NCI-H1092 treated with DMSO at 0.1 percent for 48 hours (cell line): ENCODE data around the gene VAT1L.

Experiments
- DNase-seq: peaks from one replicate; lab custom pipeline; 2025; lab: John Stamatoyannopoulos, UW

Gene VAT1L, protein sequence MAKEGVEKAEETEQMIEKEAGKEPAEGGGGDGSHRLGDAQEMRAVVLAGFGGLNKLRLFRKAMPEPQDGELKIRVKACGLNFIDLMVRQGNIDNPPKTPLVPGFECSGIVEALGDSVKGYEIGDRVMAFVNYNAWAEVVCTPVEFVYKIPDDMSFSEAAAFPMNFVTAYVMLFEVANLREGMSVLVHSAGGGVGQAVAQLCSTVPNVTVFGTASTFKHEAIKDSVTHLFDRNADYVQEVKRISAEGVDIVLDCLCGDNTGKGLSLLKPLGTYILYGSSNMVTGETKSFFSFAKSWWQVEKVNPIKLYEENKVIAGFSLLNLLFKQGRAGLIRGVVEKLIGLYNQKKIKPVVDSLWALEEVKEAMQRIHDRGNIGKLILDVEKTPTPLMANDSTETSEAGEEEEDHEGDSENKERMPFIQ

DNA sequence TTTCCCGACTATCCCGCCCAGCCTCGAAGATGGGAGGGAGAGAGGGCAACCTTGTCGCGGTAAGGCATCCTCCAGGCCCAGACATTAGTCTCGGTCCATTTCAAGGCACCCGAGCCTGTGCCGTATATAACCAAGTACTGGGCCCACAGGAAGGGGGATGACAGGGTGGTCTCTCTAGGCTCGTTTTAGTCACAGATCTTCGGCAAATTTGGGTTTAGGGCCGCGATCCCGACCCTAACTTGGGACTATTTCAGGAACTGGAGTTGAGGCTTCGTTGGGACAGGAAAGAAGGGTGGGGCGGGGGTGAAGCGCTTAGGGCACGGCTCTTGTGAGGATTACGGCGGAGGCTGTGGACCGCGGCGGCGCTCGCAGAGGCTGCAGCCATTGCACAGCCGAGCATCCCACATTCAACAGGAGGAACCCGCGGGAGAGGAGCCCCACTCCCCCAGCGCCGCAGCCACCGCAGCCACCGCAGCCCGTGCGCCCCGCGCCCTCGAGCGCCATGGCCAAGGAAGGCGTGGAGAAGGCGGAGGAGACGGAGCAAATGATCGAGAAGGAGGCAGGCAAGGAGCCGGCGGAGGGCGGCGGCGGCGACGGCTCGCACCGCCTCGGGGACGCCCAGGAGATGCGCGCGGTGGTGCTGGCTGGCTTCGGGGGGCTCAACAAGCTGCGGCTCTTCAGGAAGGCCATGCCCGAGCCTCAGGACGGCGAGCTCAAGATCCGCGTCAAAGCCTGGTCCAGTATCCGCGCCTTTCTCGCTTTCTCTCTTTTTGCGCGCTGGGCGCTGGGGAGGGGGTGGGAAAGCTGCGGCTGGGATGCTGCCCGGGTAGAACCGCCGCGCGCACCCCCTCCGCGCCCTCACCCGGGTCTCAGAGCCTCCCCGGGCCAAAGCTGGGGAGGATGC lies at the start of gene VAT1L:
VAT1L (plus strand) TSS at position 384 of the 904 bp plus-strand sequence; CDS start at position 503, 119 bp downstream.
- DNase-seq, result peak; percentile 60

DNA sequence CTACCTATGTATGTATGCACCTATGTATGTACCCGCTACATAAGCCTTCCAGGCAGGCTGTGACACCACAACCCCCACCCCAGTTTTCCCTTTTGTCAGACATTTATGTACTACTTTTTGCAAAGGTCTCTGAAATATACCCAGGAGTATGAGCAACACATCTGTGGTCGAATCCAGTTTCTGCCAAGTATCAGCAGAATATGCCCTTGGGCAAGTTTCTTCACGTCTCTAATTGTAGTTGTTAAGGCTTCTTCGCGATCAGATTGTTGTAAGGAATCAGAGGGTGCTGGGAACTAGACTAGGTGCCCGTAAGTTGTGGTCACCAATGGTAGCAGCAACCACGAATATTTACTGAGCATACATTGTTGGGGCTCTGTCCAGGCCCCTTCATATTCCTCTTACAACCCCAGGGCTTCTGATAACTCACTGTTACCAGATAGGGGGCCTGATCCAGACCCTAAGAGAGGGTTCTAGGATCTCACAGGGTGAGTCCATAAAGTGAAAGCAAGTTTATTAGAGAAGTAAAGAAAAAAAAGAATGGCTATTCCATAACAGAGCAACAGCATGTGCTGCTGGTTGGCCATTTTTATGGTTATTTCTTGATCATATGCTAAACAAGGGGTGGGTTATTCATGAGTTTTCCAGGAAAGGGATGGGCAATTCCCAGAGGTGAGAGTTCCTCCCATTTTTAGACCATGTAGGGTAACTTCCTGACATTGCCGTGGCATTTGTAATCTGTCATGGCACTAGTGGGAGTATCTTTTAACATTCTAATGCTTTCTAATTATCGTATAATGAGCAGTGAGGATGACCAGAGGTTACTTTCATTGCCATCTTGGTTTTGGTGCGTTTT lies 49.4 kb upstream of the VAT1L start:
- no peak for DNase-seq

DNA sequence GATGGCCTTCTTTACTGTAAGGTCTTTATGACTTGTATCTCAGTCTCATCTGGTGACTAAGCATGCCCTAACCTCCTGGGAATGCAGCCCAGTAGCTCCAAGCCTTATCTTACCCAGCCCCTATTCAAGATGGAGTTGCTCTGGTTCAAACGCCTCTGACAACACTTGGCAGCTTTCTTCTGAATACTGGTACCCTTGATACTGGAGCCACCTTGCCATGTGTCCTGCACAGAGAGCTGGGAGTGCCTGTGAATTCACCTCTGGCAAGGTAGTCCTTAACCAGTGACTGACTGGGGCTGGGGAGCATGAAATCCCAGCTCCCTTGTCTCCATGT lies 48.8 kb upstream of the VAT1L start:
- no peak for DNase-seq

DNA sequence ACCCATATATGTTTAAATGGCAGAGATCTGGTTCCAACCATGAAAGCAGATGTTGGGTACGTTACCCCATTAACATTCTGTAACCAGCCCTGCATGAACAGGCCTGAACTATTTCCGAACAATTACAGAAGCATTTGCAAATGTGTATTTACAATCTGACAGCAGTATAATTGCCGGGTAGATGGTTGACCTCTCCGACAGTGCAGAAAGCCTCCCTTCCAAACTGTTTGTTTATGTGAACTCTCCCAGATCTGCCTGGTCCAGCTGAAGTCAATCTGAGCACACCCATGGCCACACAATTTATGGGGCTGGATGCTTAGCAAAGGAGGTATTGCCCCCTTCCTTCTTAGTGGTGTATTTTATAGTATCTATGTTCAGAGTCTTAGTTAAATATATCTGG lies 44.2 kb upstream of the VAT1L start:
- DNase-seq, result no peak

DNA sequence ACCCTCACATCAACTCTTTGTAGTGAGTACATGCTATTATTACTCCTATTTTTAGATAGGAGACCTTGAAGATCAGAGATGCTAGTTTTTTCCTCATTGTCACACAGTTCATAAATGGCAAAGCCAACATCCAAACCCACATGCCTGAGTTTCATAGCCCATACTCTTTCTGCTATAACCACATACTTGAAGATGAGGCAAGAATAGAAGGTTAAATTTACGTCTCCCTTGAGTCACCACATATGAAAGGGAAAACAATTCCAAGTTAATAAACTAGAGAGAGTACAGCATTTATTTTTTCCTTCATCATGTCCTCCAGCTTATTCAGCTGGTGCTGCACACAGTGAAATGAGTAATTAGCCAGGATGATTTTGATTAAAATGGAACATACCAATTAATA lies 42.4 kb upstream of the VAT1L start:
- no peak for DNase-seq

DNA sequence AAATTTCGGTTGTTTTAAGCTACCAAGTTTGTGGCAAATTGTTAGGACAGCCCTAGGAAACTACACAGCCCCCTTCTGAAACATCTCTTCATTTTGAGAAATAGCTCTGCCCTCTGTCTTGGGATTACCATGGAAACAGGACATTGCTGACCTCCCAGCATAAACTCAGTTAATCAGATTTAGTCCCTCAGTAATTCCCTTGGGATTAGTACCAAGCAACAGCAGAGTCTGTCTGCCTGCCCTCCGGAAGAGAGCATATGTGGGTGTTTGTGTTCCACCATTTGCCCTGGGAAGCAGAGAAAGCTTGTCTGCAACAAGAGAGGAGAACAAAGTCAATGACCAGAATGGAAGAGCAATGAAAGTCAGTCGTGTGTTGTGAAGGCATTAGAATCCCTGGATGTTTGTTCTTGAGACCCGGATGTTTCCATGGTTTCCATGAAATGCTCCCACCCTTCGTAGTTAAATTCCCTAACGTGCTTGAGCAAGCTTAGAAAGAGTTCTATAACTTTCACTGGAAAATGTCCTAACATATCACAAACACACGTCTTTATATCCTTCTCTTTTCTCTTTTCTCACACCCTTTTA lies 39.9 kb upstream of the VAT1L start:
- DNase-seq, result no peak

DNA sequence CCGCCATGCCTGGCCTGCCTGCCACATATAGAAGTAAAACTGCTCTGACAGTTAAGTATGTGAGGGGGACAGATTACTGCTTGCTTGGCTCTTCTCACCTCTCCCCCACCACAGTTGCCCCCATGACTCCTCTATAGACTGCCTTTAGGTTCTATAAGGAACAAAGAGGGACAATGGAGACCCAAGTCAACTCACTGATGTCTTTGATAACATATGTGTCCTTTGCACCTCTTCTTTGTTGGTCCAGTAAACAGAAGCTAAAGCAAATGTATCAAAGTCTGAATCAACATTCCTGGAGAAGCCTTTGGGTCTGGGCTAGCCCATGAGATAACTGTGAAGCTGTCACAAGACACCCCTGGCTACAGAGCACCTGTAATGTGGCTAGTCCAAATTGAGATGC lies 38.9 kb upstream of the VAT1L start:
- no peak for DNase-seq

DNA sequence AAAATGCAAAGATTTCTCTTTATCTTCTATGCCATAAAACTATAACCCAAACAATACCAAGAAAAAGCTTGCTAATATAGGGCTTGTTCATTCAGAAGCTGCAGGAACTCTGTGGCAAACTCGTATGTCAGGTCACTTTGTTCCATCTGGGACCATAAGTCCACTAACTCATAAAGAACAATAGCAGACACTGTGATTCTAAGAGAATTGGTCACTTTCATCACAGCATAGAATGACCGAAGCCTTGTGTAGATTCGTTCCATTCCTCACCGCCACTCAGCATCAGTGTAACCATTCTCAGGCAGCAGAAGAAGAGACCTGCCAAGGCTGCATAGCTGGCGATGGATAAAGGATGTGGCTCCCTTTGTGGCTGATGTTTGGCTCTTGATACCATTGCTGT lies 30.3 kb upstream of the VAT1L start:
- no peak for DNase-seq

DNA sequence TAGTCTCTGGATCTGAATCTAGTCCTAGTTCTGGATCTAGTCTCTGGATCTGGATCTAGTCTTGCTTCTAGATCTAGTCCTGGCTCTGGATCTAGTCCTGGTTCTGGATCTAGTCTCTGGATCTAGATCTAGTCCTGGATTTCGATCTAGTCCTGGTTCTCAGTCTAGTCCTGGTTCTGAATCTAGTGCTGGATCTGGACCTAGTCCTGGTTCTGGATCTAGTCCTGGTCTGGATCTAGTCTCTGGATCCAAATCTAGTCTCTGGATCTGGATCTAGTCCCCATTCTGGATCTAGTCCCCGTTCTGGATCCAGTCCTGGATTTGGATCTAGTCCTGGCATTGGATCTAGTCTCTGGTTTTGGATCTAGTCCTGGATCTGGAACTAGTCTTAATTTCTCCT lies 29.9 kb upstream of the VAT1L start:
- DNase-seq, result no peak

DNA sequence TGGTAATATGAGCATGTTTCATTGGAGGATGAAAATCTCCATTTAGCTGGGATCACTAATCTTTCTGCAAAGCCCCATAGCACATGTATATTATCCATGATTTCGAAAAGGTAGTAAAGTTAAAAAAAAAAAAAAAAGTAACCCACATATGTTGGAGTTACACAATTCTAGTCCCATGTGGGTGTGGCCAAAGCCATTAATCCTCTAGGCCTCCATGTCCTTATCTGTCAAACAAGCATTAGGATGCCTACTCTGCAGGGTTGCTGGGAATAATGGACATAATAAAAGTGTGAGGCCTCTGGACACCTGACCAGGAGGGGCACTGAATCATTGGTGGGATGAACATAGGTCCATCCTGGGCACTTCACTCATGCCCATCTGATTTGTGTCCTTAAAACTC lies 29.2 kb upstream of the VAT1L start:
- DNase-seq, result no peak

DNA sequence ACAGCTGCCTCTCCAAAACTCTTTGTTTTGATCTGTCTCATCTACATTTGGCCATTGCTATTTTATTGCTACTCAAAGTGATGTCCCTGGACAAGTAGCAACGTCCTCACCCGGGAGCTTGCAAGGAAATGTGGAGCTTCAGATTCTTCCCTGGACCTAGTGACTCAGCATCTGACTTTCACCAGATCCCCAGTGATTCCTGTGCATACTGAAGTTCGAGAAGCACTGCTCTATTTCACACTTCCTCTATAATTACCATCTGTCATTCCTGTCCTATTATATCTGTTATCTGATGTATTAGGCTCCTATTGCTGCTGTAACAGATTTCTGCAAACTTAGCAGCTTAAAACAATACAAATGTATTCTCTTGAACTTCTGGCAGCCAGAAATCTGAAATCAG lies 28.5 kb upstream of the VAT1L start:
- no peak for DNase-seq

DNA sequence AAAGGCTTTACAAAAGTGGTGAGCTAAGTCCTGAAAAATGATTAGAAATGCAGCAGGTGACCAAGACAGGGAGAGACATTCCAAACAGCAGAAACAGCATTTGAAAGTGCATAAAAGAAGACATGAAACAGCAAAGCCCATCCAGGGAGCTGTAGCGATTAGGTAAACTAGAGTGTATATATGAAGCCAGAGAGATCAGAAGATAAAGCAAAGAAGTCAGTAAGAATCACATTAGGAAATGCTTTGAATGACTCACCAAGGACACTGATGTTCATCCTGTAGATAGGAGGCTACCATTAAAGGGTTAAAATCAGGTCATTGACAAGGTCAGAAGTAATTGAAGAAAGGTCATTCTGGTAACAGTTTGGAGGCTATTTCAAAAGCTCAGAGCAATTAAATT lies 27.6 kb upstream of the VAT1L start:
- no peak for DNase-seq

DNA sequence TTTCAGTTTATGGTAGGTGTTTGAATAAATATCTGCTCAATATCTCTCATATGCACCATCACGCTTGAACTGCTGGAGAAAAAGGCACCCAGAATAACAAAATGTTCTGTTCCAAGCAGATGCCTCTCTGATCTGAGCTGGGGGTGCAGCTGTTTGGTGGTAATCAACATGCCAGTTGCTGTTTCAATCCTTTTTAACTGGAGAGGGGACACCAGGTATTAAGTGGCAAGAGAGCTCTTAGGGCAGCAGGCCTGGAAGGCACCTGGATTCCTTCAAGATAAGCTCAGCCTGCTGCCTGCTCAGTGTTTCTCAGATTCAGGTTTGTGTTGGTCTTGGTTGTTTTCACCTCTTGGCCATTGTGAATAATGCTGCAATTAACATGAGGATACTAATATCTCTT lies 27.2 kb upstream of the VAT1L start:
- no peak for DNase-seq

DNA sequence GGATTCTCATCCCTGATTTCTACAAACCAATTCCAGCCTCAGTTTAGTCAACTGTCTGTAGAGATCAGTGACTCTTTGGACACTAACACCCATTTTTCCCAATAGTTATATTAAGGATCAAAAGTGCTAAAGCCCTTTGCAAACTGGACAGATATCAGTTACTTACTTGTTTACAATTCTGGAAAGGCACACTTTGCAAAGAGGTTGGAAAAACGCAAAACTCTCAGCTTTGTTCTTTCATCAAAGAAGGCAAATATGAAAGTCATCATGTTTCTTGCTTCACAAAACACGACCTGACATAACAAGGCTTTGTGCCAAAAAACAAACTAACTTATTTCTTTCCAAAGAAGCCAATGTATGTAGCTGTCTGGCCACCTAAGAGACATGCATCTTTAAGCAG lies 26.1 kb upstream of the VAT1L start:
- no peak for DNase-seq

DNA sequence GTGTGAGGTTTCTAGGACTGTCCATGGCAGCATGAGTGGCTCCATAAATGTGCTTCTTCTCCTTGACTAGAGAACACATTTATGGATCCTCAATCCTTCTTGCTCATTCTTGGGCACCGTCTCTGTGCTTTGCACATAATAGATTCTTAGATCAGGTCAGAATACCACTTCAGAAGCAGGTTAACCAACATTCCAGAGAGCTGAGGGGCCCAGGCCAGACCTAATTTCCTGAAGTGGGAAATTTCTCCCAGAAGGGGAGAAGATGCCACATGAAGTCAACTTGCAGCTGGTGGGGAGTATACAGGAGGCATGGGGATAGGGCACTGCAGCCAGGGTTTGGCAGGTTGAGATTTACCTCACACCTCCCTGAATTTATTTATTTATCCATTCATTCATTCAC lies 24.4 kb upstream of the VAT1L start:
- DNase-seq, result no peak

DNA sequence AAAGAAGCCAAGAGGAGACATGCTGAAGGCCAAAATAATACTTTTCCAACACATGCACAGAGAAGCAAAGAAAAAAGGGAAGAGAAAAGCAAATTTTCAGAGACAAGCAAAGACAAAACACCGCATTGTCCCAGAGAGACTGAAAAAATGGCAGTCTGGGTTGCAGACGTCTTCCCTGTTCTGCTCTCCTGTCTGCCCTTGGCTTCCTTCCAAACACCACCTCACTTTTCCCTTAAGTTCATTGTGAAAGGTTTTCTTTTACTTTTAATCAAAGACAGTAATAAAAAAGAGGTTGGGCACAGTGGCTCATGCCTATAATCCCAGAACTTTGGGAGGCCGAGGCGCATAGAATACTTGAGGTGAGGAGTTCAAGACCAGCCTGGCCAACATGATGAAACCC lies 21.2 kb upstream of the VAT1L start:
- no peak for DNase-seq

DNA sequence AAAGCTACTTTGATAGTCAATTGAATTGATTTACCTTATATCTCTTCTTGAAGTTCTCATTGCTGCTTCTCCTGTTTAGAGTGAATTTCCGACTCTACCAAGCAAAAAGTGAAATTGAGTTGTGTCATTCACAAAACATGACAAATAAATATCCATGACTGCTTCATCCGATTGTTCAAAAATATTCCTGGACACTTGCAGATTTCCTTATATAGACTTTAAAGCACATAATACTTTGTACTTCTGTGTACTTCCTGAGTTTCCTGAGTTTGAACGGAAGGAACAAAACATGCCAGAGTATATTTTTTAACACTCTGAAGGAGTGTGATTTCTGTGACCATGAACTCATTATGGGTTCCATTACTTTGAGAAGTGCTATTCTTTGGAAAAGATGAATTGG lies 20.5 kb upstream of the VAT1L start:
- DNase-seq, result no peak

DNA sequence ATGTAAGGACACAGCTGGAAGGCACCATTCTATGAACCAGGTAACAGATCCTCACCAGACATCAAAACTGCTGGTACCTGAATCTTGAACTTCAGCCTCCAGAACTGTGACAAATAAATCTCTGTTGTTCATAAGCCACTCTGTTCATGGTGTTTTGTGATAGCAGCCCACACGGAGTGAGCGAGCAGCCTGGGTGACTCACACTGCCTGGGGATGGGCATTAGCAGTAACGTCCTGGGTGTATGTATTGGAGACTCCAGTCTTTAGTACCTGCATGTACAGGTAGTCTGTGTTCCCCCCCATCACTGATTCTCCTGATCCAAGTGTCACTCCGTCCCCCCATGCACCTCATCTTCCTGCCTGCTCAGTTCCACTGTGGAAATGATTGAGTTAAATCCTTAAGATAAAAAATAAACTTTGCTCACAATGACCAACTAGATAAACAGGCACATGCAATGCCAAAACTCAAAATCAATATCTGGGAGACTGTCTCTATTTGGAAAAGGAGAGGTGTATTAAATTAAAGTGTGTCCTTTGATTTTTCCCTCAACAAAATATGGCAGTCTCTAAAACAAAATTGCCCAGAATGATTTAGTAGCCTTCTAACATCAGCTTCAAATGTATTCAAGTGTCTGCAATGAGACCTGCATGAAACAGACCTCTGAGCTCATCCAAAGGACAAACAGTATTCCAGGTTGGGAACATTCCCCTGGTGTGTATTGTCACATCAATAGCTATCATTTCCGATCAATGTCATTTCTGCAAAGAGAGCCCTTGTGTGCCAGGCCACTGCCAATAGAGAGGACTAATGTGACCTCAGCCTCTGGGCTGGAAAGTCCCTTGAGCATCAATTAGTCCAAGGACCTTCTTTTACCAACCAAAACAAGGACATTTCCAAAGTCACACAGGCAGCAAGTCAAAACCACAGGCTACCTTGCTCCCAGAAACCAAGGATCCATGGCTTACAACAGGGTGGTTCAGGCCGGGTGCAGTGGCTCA lies 12.2 kb upstream of the VAT1L start:
- no peak for DNase-seq

DNA sequence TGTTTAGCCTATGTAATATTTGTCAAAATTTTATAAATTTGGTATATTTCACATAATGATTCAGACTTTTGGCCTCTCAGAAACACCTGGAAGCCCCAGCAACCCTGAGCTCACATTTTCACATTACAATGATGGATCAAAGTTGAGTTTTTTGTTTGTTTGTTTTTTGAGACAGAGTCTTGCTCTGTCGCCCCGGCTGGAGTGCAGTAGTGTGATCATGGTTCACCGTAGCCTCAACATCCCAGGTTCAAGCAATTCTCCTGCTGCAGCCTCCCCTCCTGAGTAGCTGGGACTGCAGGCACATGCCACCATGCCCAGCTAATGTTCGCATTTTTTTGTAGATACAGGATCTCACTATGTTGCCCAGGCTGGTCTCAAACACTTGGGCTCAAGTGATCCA lies 10.6 kb upstream of the VAT1L start:
- DNase-seq, result no peak

DNA sequence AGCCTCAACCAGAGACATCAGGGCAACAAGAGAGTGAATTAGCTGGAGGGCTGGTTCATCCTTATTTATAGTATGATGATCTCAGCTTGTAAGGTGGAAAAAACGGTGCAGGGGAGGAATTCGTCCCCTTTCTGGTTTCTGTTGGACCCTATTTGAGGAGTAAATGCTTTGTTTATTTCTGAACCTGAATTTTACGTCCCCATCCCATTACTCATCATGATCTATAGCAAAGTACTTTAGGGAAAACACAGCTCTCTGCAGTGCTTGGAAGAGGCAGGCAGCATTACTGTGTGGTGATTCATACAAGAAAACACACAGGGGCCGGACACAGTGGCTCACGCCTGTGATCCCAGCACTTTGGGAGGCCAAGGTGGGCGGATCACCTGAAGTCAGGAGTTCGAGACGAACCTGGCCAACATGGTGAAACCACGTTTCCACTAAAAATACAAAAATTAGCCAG lies 8.0 kb upstream of the VAT1L start:
- no peak for DNase-seq

DNA sequence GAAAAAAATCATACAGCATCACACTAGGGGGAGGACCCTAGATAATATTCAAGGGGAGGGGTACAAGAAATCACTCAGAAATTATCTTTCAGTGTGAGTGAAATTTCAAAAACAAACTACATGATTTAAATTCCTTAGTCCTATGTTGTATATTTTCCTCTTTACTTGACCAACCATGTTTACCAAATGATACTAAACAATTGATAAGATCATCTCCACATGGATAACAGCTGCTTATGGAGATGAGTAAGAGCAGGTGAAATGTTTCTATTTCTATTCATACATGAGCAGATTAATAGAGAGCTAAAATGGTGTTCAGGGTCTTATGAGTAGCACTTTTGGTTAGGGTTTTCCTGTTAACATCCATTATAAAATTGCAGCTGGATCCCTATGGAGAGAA lies 7.3 kb upstream of the VAT1L start:
- no peak for DNase-seq
